Coronary artery (tissue), 2 donors: Measurements from ENCODE around the gene LRP8.

Experiments used
- DNase-seq: peaks from one replicate; pipeline ENCODE4 v3.0.0-alpha.2; 2017; ENCODE audit warnings: low spot score
- H3K27ac ChIP-seq, 2 donors: fragments of 200-600 bp; sonication (generic); one replicate each; pipeline ENCODE4 v1.5.1; 2016 to 2019
- H3K4me3 ChIP-seq: fragments of 200-600 bp; sonication (generic); 2 replicates; pipeline ENCODE4 v1.5.1; 2016; ENCODE audit warnings: mild to moderate bottlenecking, moderate library complexity
- CTCF ChIP-seq: fragments of 200-600 bp; sonication (generic); IDR thresholded peaks from one replicate; pipeline ENCODE4 v1.5.1; 2019; ENCODE audit warnings: antibody characterized with exemption

LRP8 gene

DNA sequence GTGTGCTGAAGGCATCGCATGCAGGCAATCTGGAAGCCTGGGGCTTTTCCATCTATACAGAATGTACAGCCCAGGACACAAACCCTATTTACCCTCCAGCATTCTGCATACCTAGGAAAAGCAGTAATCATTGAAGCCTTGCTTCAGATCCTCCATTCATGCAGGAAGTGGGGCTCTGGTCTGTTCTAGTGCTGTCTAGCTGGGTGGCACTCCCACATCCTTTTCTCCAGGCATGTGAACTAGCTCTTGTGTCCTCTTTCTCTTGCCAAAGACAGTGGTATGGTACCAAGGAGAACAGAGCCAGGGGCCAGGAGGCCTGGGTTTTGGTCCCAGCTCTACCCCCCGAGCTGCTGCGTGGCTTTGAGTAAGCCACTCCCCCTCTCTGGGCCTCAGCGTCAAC is 21.7 kb downstream of the LRP8 start:
- Histone ChIP-seq H3K4me3 (no peak overlapping the region), H3K27ac (no peak overlapping the region)
- TF ChIP-seq CTCF = no peak
- no peak for DNase-seq

DNA sequence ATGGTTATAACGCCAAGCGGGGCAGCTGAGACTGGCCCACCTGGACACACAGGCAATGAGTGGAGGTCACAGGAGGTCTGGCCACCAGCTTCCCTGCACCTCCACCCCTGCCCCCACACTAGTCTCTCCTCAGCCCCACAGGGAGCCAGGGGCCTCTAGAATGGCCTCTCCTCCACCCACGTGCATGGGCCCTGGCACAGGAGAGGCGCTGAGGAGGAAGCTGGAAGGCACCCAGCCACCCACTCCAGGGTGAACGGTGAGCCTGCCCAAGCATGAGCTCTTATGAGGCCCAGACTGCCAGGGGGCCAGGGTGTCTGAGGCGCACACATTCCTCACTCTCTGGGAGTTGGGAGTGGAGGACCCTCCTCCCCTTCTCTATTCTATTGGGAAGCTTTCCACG is 22.2 kb downstream of the LRP8 start:
- Histone ChIP-seq H3K4me3 (no peak overlapping the region), H3K27ac (no peak overlapping the region)
- no peak for DNase-seq
- no peak for TF ChIP-seq CTCF

DNA sequence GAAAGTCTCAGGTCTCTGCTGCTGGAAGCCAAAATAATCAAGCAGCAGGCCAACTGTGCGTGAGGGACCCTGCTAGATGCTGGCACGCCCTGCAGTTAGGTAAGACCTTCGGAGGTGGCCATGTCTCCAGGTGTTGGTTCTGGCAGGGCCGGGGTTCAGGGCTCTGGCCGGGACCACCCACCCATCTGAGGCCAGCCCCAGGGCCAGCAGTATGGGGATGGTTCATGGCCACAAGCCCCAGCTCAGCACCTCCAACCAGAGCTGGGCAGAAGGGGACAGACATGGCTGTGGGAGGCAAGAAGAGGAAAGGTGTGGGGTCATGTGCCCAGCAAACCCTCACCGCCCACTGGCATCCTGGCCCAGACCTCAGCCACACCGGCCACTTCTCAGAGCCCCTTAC is 23.3 kb downstream of the LRP8 start:
- Histone ChIP-seq H3K27ac (no peak overlapping the region), H3K4me3 (no peak overlapping the region)
- TF ChIP-seq CTCF = no peak
- no peak for DNase-seq

- TF ChIP-seq CTCF = no peak
- no peak for DNase-seq
- Histone ChIP-seq H3K4me3 (no peak overlapping the region), H3K27ac (no peak overlapping the region)
These were observed 23.9 kb downstream of the LRP8 start for GRCh38 chr1:53303726-53304515.

DNA sequence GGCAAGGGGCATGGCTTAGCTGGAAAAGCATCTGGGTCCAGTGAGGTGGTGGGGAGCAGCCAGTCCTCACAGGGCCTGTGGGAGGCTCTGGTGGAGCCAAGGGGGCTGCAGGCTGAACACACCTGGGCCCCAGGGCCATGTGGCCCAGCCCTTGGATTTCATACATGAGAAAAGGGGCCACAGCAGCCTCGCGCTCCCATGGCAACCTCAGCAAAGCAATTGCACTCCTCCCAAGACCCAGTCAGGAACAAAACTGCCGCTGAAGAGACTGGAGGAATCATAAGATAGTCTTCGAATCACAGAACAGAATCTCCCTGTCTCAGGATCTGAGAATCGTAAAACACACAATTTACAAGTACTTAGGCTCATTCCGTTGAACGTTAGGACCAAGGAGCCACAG is 24.6 kb downstream of the LRP8 start:
- H3K27ac ChIP-seq = no peak overlapping the region
- H3K4me3 ChIP-seq = no peak overlapping the region
- TF ChIP-seq CTCF = no peak
- DNase-seq = no peak

GRCh38 chr1:53299233-53299632 is 28.6 kb downstream of the LRP8 start:
- H3K27ac ChIP-seq = no peak overlapping the region
- no peak for DNase-seq
- no peak overlapping the region for H3K4me3 ChIP-seq
- TF ChIP-seq CTCF = no peak

DNA sequence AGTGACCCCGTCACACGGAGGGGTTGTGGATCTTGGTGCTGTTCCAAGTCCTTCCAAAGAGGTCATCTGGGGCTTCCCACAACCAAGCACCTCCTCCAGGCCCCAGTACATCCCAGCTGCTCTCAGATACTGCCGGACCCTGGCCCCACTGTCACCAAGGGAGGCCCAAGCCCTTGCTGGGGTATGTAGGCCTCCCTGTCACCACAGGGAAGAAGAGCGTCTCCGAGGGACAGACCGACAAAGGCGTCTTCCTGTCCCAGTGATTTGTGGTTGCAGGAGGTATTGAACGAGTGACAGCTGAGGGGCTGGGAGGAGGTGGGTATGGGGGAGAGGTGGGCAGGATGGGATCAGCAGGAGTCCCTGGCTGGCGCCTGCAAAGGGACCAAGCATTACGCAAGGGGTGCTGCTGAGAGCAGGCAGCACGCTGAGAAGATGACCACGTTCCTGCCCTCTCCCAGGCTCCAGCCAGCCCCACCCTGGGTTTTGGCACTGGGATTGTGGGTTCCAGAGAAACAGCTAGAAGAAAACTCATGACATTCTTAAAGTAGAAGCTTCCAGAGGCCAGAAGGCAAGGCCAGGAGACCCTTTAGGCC is 29.7 kb downstream of the LRP8 start:
- H3K4me3 ChIP-seq = no peak overlapping the region
- H3K27ac ChIP-seq = no peak overlapping the region
- DNase-seq = no peak
- TF ChIP-seq CTCF = no peak
